H1 (cell line): ENCODE results near the gene INPP5K. TPM values are rescaled to one million over a fixed set of nuclear protein-coding genes. Genes with fewer than 3 reads are reported as not detected.

ENCODE experiments used
- CBX8 ChIP-seq: fragments of 300-800, 300-1000 bp; sonication (generic); IDR thresholded peaks from 2 replicates; pipeline ENCODE4 v1.7.1; 2016; ENCODE audit warnings: low read depth, low read length, borderline replicate concordance
- TAF7 ChIP-seq: optimal IDR thresholded peaks from 2 replicates; pipeline ENCODE3; 2011; ENCODE audit warnings: low read depth, mild to moderate bottlenecking, inconsistent platforms, low read length, moderate library complexity, borderline replicate concordance
- polyA plus RNA-seq, 7 experiments: library from polyadenylated mRNA; depleted of rRNA in 3 of 7; stranded (reverse) in 5 of 7; unstranded in 2 of 7; fragments of >200 nt in 5 of 7; fragments of 200-250 nt in 2 of 7; gene quantifications; 1 replicate in 5 of 7; 2 replicates in 1 of 7; 4 replicates in 1 of 7; pipeline versions ENCODE4 v1.2.1 to v1.2.3, GENCODE V29; 2011 to 2013; ENCODE audit warnings: missing spikeins in 2 of 7, mixed read lengths in 2 of 7
- total RNA-seq: library from RNA; stranded (reverse); fragmentation: NEBNext Ultra II Directional; extraction: Animal tissue kit (Norgen Biotek cat#: 25700); gene quantifications from 2 replicates; pipeline ENCODE4 v1.2.1, GENCODE V29; 2021

The INPP5K gene
- total and polyA plus RNA-seq, 2 of the 8 experiments (the other 6 are each of a cell fraction or from before 2014, with no cell fraction given) = 21.0 to 24.1 TPM

DNA sequence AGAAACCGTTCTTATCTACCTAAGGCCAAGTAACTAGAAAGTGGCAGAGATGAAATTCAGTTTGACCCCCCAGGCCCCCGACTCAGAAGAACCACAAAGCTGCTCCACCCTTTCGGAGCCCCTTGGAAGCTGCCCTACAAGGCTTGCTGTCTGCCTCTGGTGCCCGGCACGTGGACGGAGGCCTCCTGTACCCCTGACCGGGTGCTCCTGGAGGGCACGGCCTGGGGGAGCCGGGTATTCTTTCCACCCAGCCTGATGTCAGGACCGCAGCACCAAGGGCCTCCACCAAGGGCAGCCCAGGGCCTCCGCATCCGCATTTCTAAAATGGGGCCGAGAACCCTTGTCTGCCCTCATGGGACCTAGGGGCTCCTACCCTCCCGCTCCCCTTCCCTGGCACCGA is 44.9 kb downstream of the INPP5K start (continued):
- TF ChIP-seq TAF7 (no peak), CBX8 (no peak)
